ENCODE results near the gene TM9SF3. TPM values are rescaled to one million over a fixed set of nuclear protein-coding genes. Genes with fewer than 3 reads are reported as not detected.
A peak's percentile ranks its signal among the peaks of the same experiment; 100 is the strongest.
"Not testable (repeated sequence)": the region's sequence is repeated elsewhere in the genome, so short reads cannot be mapped to it uniquely, and the experiment has no call there.

Gene TM9SF3
- total and polyA plus RNA-seq, 5 donors: 24.4 to 93.4 (median 84.3) TPM

GRCh38 chr10:96560966-96561887 lies 25.6 kb downstream of the TM9SF3 start:
- 95% methylated on average over 3 of the region's 3 CpGs for WGBS
- intact Hi-C loops (cut with DNase I): no loop called here
- Histone ChIP-seq H3K9me3 (ENCODE audit: control insufficient read depth, low read length) (no peaks in the 10 kb centered on the region), H3K27me3 (ENCODE audit: control insufficient read depth, insufficient read depth) (no peaks in the 10 kb centered on the region), H3K4me3 (ENCODE audit: low read length) (no peak overlapping the region), H3K4me1 (ENCODE audit: control insufficient read depth, insufficient read depth, low read length) (no peaks in the 10 kb centered on the region), H3K27ac (ENCODE audit: low read length) (no peak overlapping the region)
- ATAC-seq: no peak
- no peak for DNase-seq

- Histone ChIP-seq H3K4me3 (ENCODE audit: low read length) (no peak overlapping the region), H3K27ac (ENCODE audit: low read length) (no peak overlapping the region), H3K27me3 (ENCODE audit: control insufficient read depth, insufficient read depth) (no peaks in the 10 kb centered on the region), H3K9me3 (ENCODE audit: control insufficient read depth, low read length) (no peaks in the 10 kb centered on the region), H3K4me1 (ENCODE audit: control insufficient read depth, insufficient read depth, low read length) (no peaks in the 10 kb centered on the region)
- ATAC-seq (no peak), DNase-seq (no peak)
- intact Hi-C loops (cut with DNase I): no loop called here
- 93% methylated on average over 2 of the region's 2 CpGs for WGBS
Observed at GRCh38 chr10:96560489-96560888, 26.3 kb downstream of the TM9SF3 start.

- Histone ChIP-seq H3K4me3 (ENCODE audit: low read length) (no peak overlapping the region), H3K27me3 (ENCODE audit: control insufficient read depth, insufficient read depth) (no peaks in the 10 kb centered on the region), H3K27ac (ENCODE audit: low read length) (no peak overlapping the region), H3K4me1 (ENCODE audit: control insufficient read depth, insufficient read depth, low read length) (no peaks in the 10 kb centered on the region), H3K9me3 (ENCODE audit: control insufficient read depth, low read length) (no peaks in the 10 kb centered on the region)
- DNase-seq (no peak), ATAC-seq (no peak)
- WGBS: 75% methylated on average over 1 of the region's 1 CpG
- intact Hi-C loops (cut with DNase I): no loop called here
Observed at GRCh38 chr10:96556003-96556402, 30.8 kb downstream of the TM9SF3 start.

GRCh38 chr10:96555330-96555729 lies 31.5 kb downstream of the TM9SF3 start:
- Histone ChIP-seq H3K4me1 (ENCODE audit: control insufficient read depth, insufficient read depth, low read length) (no peaks in the 10 kb centered on the region), H3K27ac (ENCODE audit: low read length) (no peak overlapping the region), H3K9me3 (ENCODE audit: control insufficient read depth, low read length) (no peaks in the 10 kb centered on the region), H3K4me3 (ENCODE audit: low read length) (no peak overlapping the region), H3K27me3 (ENCODE audit: control insufficient read depth, insufficient read depth) (no peaks in the 10 kb centered on the region)
- ATAC-seq (no peak), DNase-seq (no peak)
- 88% methylated on average over 3 of the region's 3 CpGs for WGBS
- intact Hi-C loops (cut with DNase I): no loop called here

- ATAC-seq (no peak), DNase-seq (peak; percentile 38 to 72 (median 71))
- no peaks in the 10 kb centered on the region for H3K9me3 ChIP-seq (ENCODE audit: control insufficient read depth, low read length)
- intact Hi-C loops (cut with DNase I): no loop called here
- no peak overlapping the region for H3K4me3 ChIP-seq (ENCODE audit: low read length)
- no peak overlapping the region for H3K27ac ChIP-seq (ENCODE audit: low read length)
- WGBS: 70% methylated on average over 5 of the region's 5 CpGs
- H3K27me3 ChIP-seq (ENCODE audit: control insufficient read depth, insufficient read depth): no peaks in the 10 kb centered on the region
- no peaks in the 10 kb centered on the region for H3K4me1 ChIP-seq (ENCODE audit: control insufficient read depth, insufficient read depth, low read length)
Observed at GRCh38 chr10:96548589-96548988, 38.2 kb downstream of the TM9SF3 start.

- H3K4me3 ChIP-seq (ENCODE audit: low read length); DNase-seq; ATAC-seq; H3K27me3 ChIP-seq (ENCODE audit: control insufficient read depth, insufficient read depth); H3K9me3 ChIP-seq (ENCODE audit: control insufficient read depth, low read length); intact Hi-C loops (cut with DNase I); H3K4me1 ChIP-seq (ENCODE audit: control insufficient read depth, insufficient read depth, low read length); H3K27ac ChIP-seq (ENCODE audit: low read length): not testable (repeated sequence)
- WGBS: 95% methylated on average over 10 of the region's 10 CpGs
Observed at GRCh38 chr10:96545558-96545957, 41.3 kb downstream of the TM9SF3 start.

GRCh38 chr10:96541921-96542320 lies 44.9 kb downstream of the TM9SF3 start:
- ATAC-seq (no peak), DNase-seq (no peak)
- no peaks in the 10 kb centered on the region for H3K9me3 ChIP-seq (ENCODE audit: control insufficient read depth, low read length)
- intact Hi-C loops (cut with DNase I): no loop called here
- WGBS: 97% methylated on average over 2 of the region's 2 CpGs
- no peaks in the 10 kb centered on the region for H3K4me1 ChIP-seq (ENCODE audit: control insufficient read depth, insufficient read depth, low read length)
- H3K27ac ChIP-seq (ENCODE audit: low read length): no peak overlapping the region
- H3K27me3 ChIP-seq (ENCODE audit: control insufficient read depth, insufficient read depth): no peaks in the 10 kb centered on the region
- H3K4me3 ChIP-seq (ENCODE audit: low read length): no peak overlapping the region

GRCh38 chr10:96540240-96540639 lies 46.6 kb downstream of the TM9SF3 start:
- ATAC-seq: no peak
- intact Hi-C loops (cut with DNase I): no loop called here
- DNase-seq: no peak
- no peak overlapping the region for H3K4me3 ChIP-seq (ENCODE audit: low read length)
- 96% methylated on average over 3 of the region's 3 CpGs for WGBS
- H3K4me1 ChIP-seq (ENCODE audit: control insufficient read depth, insufficient read depth, low read length): no peaks in the 10 kb centered on the region
- H3K27me3 ChIP-seq (ENCODE audit: control insufficient read depth, insufficient read depth): no peaks in the 10 kb centered on the region
- H3K9me3 ChIP-seq (ENCODE audit: control insufficient read depth, low read length): no peaks in the 10 kb centered on the region
- H3K27ac ChIP-seq (ENCODE audit: low read length): no peak overlapping the region

GRCh38 chr10:96538683-96539082 lies 48.1 kb downstream of the TM9SF3 start:
- H3K4me3 ChIP-seq (ENCODE audit: low read length): no peak overlapping the region
- intact Hi-C loops (cut with DNase I): loop anchor here in 1 of 4 donors (10.0 kb wide), 1 partner anchor 374 kb away; no protein-coding TSS in a partner anchor
- WGBS: 98% methylated on average over 1 of the region's 1 CpG
- H3K27me3 ChIP-seq (ENCODE audit: control insufficient read depth, insufficient read depth): no peaks in the 10 kb centered on the region
- ATAC-seq (no peak), DNase-seq (no peak)
- no peaks in the 10 kb centered on the region for H3K4me1 ChIP-seq (ENCODE audit: control insufficient read depth, insufficient read depth, low read length)
- no peaks in the 10 kb centered on the region for H3K9me3 ChIP-seq (ENCODE audit: control insufficient read depth, low read length)
- H3K27ac ChIP-seq (ENCODE audit: low read length): no peak overlapping the region

GRCh38 chr10:96536129-96536528 lies 50.7 kb downstream of the TM9SF3 start:
- Histone ChIP-seq H3K9me3 (ENCODE audit: control insufficient read depth, low read length) (no peaks in the 10 kb centered on the region), H3K4me1 (ENCODE audit: control insufficient read depth, insufficient read depth, low read length) (no peaks in the 10 kb centered on the region), H3K27ac (ENCODE audit: low read length) (no peak overlapping the region), H3K4me3 (ENCODE audit: low read length) (no peak overlapping the region), H3K27me3 (ENCODE audit: control insufficient read depth, insufficient read depth) (no peaks in the 10 kb centered on the region)
- no peak for ATAC-seq
- 91% methylated on average over 1 of the region's 1 CpG for WGBS
- intact Hi-C loops (cut with DNase I): loop anchor here in 1 of 4 donors (10.0 kb wide), 1 partner anchor 371 kb away; no protein-coding TSS in a partner anchor
- no peak for DNase-seq

- DNase-seq (no peak), ATAC-seq (no peak)
- Histone ChIP-seq H3K9me3 (ENCODE audit: control insufficient read depth, low read length) (no peaks in the 10 kb centered on the region), H3K27me3 (ENCODE audit: control insufficient read depth, insufficient read depth) (no peaks in the 10 kb centered on the region), H3K4me3 (ENCODE audit: low read length) (no peak overlapping the region), H3K4me1 (ENCODE audit: control insufficient read depth, insufficient read depth, low read length) (no peaks in the 10 kb centered on the region), H3K27ac (ENCODE audit: low read length) (no peak overlapping the region)
- intact Hi-C loops (cut with DNase I): loop anchor here in 1 of 4 donors (10.0 kb wide), 1 partner anchor 368 kb away; no protein-coding TSS in a partner anchor
- WGBS: 39% methylated on average over 1 of the region's 1 CpG
Observed at GRCh38 chr10:96532523-96532922, 54.3 kb downstream of the TM9SF3 start.
